ENCODE measurements around the gene HDAC4.
A peak's percentile ranks its signal among the peaks of the same experiment; 100 is the strongest.

The HDAC4 gene

GRCh38 chr2:239180526-239181073, 220.2 kb downstream of the HDAC4 start:
- no peak for DNase-seq

- no peak for DNase-seq
Measured at GRCh38 chr2:239179851-239180371, 220.9 kb downstream of the HDAC4 start.

GRCh38 chr2:239178954-239179353, 221.9 kb downstream of the HDAC4 start:
- no peak for DNase-seq

GRCh38 chr2:239178484-239178883, 222.3 kb downstream of the HDAC4 start:
- DNase-seq, result no peak

- no peak for DNase-seq
Measured at GRCh38 chr2:239177908-239178307, 222.9 kb downstream of the HDAC4 start.

GRCh38 chr2:239177325-239177724, 223.5 kb downstream of the HDAC4 start:
- DNase-seq, result no peak

- peak in 25 of 56 donors; percentile 27 to 74 (median 47) for DNase-seq
Measured at GRCh38 chr2:239176138-239176803, 224.5 kb downstream of the HDAC4 start.

GRCh38 chr2:239175181-239175580, 225.6 kb downstream of the HDAC4 start:
- DNase-seq, result no peak

- DNase-seq, result no peak
Measured at GRCh38 chr2:239173301-239173700, 227.5 kb downstream of the HDAC4 start.

GRCh38 chr2:239171643-239172042, 229.2 kb downstream of the HDAC4 start:
- DNase-seq, result no peak

GRCh38 chr2:239169311-239170048, 231.3 kb downstream of the HDAC4 start:
- DNase-seq, result no peak

- no peak for DNase-seq
Measured at GRCh38 chr2:239168575-239168974, 232.2 kb downstream of the HDAC4 start.

GRCh38 chr2:239167766-239168444, 232.9 kb downstream of the HDAC4 start:
- no peak for DNase-seq

- no peak for DNase-seq
Measured at GRCh38 chr2:239167011-239167673, 233.7 kb downstream of the HDAC4 start.

GRCh38 chr2:239166201-239166834, 234.5 kb downstream of the HDAC4 start:
- DNase-seq, result no peak

GRCh38 chr2:239165206-239165831, 235.5 kb downstream of the HDAC4 start:
- DNase-seq, result no peak

GRCh38 chr2:239164335-239164871, 236.4 kb downstream of the HDAC4 start:
- DNase-seq, result peak in 5 of 56 donors; percentile 11 to 40 (median 32)

GRCh38 chr2:239163688-239164334, 237.0 kb downstream of the HDAC4 start:
- DNase-seq, result no peak

GRCh38 chr2:239162976-239163687, 237.7 kb downstream of the HDAC4 start:
- DNase-seq, result no peak

Measured in nucleus accumbens (tissue), 56 donors.